GM12873 (cell line): Measurements from ENCODE around the gene PRKG1.

Experiments
- CTCF ChIP-seq: IDR thresholded peaks from 2 replicates; pipeline ENCODE4 v1.5.1; 2012; ENCODE audit warnings: low read depth, mild to moderate bottlenecking, moderate library complexity, low read length, control low read depth; ENCODE audit not compliant: insufficient read depth; ENCODE audit errors: missing control alignments

PRKG1 gene

GRCh38 chr10:51788273-51788672 lies 714.0 kb downstream of the PRKG1 start:
- TF ChIP-seq CTCF: no peak

GRCh38 chr10:51789118-51789517 lies 714.8 kb downstream of the PRKG1 start:
- no peak for TF ChIP-seq CTCF

- TF ChIP-seq CTCF: no peak
Observed at GRCh38 chr10:51789903-51790302, 715.6 kb downstream of the PRKG1 start.

GRCh38 chr10:51792678-51793077 lies 718.4 kb downstream of the PRKG1 start:
- no peak for TF ChIP-seq CTCF

- TF ChIP-seq CTCF: no peak
Observed at GRCh38 chr10:51800121-51800520, 725.8 kb downstream of the PRKG1 start.

GRCh38 chr10:51800725-51801424 lies 726.6 kb downstream of the PRKG1 start:
- TF ChIP-seq CTCF: no peak

GRCh38 chr10:51802030-51802429 lies 727.7 kb downstream of the PRKG1 start:
- TF ChIP-seq CTCF: no peak
